GM21825 (cell line): ENCODE data around the gene PCDH15.

Source experiments
- ATAC-seq: cut with Tn5 transposase; IDR thresholded peaks from one replicate; pipeline ENCODE4 v1.9.1; 2021; ENCODE audit warnings: mild to moderate bottlenecking, moderate library complexity; ENCODE audit not compliant: unreplicated experiment

Gene PCDH15

GRCh38 chr10:54800741-54801421, at the start of gene PCDH15:
PCDH15 (minus strand) TSS chr10:54801231; CDS start chr10:54664262, 136,969 bp downstream.
- no peak for ATAC-seq

DNA sequence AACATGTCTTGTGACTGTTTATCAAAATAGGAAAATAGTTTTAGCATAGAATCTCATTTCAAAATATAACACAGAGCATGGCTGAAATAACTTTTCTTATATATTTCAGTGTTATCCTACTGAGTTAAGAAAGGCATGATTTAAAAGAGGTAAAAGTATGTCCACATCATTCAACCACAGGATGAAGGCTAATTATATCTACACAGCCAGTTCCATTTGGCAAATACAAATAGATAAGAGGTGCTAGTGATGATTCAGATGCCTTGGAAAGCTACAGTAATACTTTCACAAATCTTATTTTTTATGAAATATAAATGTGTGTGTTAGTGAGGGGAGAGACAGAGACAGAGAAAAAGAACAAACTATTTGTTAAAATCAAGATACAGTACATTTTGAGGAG, 42.9 kb upstream of the PCDH15 start:
- ATAC-seq = no peak

GRCh38 chr10:54843085-54843646, 42.1 kb upstream of the PCDH15 start:
- no peak for ATAC-seq

GRCh38 chr10:54837479-54837878, 36.4 kb upstream of the PCDH15 start:
- no peak for ATAC-seq

DNA sequence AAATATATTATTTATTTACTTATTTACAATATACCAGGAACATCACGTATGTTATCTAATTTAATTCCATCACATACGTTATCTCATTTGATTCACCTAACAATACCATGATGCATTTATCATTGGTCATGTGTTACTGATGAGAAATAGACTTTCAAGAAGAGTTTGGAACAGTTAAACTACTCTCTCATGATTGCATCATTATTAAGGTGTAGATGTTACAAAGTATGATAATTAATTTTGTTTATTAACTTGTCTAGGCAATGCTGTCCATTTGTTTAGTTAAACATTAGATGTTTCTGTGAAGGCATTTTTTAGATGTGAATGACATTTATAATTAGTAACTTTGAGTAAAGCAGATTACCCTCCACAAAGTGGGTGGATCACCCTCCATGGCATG, 32.0 kb upstream of the PCDH15 start:
- no peak for ATAC-seq

- ATAC-seq = no peak
Measured at GRCh38 chr10:54826994-54827560, 26.0 kb upstream of the PCDH15 start.

- ATAC-seq = no peak
Measured at GRCh38 chr10:54815583-54815982, 14.6 kb upstream of the PCDH15 start.

DNA sequence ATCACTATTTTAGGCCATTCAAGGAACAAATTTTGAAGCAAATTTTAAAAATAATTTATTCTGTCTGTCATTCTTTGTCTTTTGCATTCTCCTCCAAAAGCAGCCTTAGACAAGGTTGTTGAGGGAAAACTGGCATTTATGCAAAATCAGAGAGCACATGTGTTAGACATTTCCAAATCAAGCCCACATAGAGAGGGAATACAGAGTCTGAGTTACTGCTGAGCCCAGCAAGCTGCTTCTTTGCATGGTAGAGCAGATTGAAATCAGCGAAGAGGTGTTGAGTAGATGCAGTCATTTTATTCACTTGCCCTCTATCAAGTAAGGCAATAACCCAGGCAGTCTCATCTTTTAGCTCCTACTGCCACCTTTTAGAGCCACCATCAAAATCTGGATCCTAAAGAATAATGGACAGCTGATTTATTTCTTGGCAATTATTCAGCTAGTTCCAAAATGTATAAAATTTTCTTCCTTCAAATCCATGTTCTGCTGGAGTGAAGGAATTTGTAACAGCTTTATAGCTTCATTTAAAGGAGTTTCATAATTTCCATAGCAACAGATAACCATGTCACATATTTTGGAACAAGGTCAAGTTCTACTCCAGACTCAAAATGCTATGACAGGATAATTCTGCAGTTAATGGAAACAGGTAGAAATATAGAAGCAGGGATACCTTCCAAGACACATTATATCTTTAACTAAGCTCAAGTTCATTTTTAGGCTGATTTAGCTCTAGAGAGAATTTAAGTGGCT, 7.3 kb upstream of the PCDH15 start:
- ATAC-seq = no peak

DNA sequence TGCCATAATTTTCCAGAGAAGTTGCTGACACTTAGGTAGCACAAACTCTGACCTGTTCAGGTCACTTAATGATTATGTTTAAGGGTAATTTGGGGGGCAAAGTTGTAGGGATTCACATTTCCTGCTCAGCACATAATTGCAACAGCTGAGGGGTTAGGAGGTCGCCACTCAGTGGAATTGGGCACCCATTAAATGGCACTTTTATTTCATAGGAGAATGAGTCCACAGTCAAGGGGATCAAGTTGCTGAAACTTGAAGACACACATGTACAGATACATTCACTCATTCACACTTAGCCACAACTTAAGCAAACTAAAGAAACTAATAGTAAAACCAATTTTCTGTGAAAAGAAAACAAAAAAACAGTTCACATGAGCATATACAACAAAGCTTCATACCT, 1.5 kb downstream of the PCDH15 start:
- no peak for ATAC-seq

DNA sequence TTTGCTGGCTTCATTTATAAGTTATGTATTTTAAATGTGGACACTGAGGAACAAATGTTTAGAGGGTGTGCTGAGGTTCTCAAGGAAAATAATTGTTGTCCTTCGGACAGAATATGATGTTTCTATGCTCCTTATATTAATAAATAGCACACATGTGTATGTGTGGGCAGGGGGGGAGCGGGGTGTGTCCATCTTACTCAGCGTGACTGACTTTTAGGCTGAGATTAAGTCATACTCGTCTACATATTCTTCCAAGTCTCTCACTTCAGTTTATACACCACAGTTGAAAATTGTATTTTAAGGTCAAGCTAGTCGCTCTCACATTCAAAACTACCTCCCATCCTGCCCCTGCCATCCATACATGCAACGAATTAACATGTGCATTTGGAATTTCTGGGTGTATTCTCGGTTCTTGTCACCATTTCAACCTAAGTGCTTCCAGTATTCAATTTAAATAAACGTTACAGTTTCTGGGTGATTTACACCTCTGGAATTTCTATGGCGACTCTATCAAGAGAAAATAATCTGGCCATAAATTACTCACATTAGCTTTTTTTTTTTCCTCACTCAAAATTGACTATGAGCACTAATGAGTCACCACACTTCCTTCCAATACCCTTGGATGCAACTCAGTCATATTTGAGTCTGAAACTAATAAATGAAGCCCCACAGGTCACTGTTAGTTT, 3.3 kb downstream of the PCDH15 start:
- no peak for ATAC-seq

- ATAC-seq = no peak
Measured at GRCh38 chr10:54796881-54797280, 4.2 kb downstream of the PCDH15 start.

DNA sequence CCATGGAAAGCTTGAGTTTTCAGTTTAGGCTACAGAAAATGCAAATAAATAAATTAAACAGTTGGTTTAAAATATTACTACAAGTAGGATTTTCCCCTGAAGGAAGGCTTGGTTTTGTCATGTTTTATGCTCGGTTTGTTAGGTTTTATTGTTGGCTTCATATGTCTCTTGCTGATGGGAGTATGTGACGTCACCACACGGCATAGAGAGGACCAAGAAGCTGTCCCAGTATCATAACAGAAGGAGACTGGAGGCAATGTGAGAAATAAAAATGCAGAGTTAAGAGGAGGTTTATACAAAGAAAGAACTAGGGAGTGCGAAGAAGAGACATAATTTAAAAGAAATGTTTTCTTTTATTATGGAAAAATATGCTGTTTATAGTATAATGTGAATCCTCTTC, 24.4 kb downstream of the PCDH15 start:
- ATAC-seq = no peak

DNA sequence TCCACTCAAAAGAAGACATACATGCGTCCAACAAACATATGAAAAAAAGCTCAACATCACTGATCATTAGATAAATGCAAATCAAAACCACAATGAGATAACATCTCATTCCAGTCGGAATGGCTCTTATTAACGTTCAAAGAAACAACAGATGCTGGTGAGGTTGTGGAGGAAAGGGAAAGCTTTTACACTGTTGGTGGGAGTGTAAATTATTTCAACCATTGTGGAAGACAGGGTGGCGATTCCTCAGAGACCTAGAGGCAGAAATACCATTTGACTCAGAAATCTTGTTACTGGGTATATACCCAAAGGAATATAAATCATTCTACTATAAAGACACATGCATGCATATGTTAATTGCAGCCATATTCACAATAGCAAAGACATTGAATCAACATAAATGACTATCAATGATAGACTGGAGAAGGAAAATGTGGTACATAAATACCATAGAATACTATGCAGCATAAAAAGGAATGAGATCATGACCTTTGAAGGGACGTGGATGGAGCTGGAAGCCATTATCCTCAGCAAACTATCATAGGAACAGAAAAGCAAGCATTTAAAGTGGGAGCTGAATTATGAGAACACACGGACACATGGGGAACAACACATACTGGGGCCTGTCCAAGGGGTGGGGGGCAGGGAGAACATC, 28.4 kb downstream of the PCDH15 start:
- no peak for ATAC-seq

DNA sequence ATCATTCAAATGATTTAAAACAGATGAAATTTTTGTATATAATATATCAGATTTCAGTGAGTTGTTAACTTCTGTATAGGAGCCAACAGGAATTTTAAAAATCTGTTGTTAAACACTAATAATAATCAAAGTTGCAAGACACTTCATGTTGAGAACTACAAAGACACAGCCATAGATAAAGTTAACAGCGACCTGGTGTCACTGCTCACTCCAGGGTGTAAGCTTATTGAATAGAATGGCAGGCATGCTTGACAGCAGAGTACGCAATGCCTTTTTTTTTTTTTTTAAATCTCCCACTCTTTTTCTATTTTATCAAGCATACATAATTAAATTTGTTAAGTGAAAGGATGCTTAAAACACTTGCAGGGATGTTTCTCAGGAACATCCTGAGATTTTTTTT, 32.0 kb downstream of the PCDH15 start:
- no peak for ATAC-seq

DNA sequence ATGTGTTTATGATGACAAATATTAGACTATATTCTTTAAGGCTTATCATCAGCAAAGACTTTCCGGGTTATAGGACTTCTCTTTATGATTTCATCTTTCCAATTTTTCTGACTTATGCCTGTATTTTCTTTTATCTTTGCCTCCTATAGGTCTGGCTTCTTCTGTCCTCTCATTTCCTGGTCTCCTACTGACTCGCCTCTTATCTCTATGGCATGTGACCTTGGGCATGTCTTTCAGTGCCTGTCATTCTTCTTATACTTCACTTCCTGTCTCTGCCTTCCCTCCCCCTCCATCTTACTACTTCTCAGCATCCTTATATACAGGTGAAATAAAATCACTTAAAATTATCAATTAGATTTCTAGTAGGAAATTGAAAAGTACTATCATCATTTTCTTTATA, 42.2 kb downstream of the PCDH15 start:
- no peak for ATAC-seq

- no peak for ATAC-seq
Measured at GRCh38 chr10:54749623-54750022, 51.4 kb downstream of the PCDH15 start.

DNA sequence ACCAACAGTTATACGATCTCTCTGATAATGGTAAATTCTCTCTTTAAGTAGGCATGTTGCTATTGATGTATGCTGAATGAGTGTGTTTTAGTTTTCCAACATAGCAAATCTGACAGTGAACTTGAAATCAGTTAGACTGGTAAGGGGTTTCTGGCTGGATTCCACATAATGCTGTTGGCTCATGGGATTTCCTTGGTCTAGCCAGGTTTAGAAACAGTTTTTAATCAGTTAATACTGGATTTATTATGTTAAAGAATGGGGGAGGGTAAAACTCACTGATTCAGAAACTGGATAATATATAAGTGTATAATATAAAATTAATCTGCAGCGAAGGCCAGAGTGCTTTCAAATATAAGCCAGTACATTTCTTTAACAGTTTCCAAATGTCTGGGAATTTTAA, 55.6 kb downstream of the PCDH15 start:
- ATAC-seq = no peak

GRCh38 chr10:54742416-54742815, 58.6 kb downstream of the PCDH15 start:
- ATAC-seq = no peak

DNA sequence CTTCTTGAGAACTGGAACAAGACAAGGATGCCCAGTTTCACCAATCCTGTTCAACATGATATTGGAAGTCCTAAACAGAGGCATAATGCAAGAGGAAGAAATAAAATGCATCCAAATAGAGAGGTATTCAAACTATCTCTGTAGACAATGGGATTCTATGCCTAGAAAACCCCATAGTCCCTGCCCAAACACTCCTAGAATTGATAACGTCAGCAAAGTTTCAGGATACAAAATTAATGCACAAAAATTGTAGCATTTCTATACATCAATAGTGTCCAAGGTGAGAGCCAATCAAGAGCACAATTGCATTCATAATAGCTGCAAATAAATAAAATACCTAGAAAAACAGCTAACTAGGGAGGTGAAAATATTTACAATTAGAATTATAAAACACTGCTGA, 72.5 kb downstream of the PCDH15 start:
- no peak for ATAC-seq

DNA sequence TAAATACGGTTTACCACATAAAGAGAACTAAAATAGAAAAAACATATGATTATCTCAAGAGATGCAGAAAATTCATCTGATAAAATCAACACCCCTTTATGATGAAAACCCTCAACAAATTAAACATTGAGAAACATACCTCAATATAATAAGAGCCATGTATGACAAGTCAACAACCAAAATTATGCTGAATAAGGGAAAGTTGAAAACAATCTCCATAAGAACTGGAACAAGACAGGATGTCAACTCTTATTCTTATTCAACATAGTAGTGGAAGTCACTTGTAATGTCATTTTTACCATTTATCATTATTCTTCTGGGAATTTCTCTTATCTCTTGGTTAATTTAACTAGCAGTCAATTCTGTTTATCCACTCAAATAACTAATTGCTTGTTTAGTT, 79.0 kb downstream of the PCDH15 start:
- no peak for ATAC-seq

GRCh38 chr10:54710918-54711317, 90.1 kb downstream of the PCDH15 start:
- ATAC-seq = no peak
